ENCODE results near the gene POU1F1. TPM values are rescaled to one million over a fixed set of nuclear protein-coding genes. Genes with fewer than 3 reads are reported as not detected.

POU1F1 gene, protein sequence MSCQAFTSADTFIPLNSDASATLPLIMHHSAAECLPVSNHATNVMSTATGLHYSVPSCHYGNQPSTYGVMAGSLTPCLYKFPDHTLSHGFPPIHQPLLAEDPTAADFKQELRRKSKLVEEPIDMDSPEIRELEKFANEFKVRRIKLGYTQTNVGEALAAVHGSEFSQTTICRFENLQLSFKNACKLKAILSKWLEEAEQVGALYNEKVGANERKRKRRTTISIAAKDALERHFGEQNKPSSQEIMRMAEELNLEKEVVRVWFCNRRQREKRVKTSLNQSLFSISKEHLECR
- not detected for total RNA-seq

DNA sequence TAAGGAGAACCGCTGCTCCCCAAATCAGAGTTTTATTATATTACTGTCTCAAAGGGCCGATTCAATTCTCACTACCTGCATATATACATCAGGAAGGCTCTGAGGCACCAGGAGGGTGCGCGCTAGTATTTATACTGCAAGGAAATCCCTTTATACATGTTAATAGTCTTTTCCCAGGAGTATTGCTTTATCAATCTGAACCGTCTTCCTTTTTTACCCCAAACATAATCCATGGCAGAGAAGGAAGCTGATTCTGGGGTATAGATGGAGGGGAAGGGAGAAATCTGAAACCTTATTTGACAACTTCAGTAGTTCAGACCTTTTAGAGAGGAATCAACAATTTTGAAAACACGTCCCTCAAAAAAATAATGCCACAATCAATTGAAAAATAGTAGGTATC lies at the start of gene POU1F1:
POU1F1 (minus strand) TSS at position 101 of the 400 bp plus-strand sequence. CDS start 122 bp downstream, outside the sequence.
- Histone ChIP-seq H3K27me3 (ENCODE audit: control insufficient read depth in 3 of 3, insufficient read depth in 3 of 3, low read length in 3 of 3) (no peaks in the 10 kb centered on the region), H3K4me1 (ENCODE audit: control insufficient read depth in 3 of 3, insufficient read depth in 3 of 3, low read length in 3 of 3) (no peaks in the 10 kb centered on the region), H3K9ac (ENCODE audit: low read depth in 1 of 3, low read length in 3 of 3) (no peak within 1 kb of the TSS), H3K36me3 (ENCODE audit: control insufficient read depth in 3 of 3, insufficient read depth in 3 of 3, low read length in 3 of 3) (no peaks in the 10 kb centered on the region), H3K9me3 (ENCODE audit: control insufficient read depth in 3 of 3, low read length in 3 of 3) (no peaks in the 10 kb centered on the region), H3K4me3 (ENCODE audit: low read length in 3 of 3) (no peak within 1 kb of the TSS), H3K27ac (ENCODE audit: low read depth, low read length) (no peak within 1 kb of the TSS)

DNA sequence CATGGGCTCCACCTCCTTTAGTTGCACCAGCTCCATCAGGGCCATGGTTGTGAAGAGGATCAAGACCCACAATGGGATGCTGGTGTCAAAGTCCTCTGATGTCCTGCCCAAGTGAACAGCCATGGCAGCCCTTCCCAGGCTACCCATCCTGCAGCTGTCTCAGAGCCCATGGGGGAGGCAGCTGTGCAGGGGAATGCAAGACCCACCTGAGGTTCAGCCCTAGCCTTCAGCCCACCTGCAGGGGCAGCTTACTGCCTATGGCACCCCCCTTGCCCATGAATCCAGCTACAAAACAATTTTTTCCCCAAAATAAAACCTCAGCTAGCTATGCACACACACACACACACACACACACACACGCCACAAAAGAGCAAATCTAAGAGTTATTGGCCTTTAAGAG lies 48.2 kb upstream of the POU1F1 start:
- Histone ChIP-seq H3K4me1 (ENCODE audit: control insufficient read depth in 3 of 3, insufficient read depth in 3 of 3, low read length in 3 of 3) (no peaks in the 10 kb centered on the region), H3K4me3 (ENCODE audit: low read length in 3 of 3) (no peak overlapping the region), H3K9me3 (ENCODE audit: control insufficient read depth in 3 of 3, low read length in 3 of 3) (no peaks in the 10 kb centered on the region), H3K36me3 (ENCODE audit: control insufficient read depth in 3 of 3, insufficient read depth in 3 of 3, low read length in 3 of 3) (no peaks in the 10 kb centered on the region), H3K9ac (ENCODE audit: low read depth in 1 of 3, low read length in 3 of 3) (no peak overlapping the region), H3K27ac (ENCODE audit: low read depth, low read length) (no peak overlapping the region), H3K27me3 (ENCODE audit: control insufficient read depth in 3 of 3, insufficient read depth in 3 of 3, low read length in 3 of 3) (peaks cover 0 to 6% (median 5%) of the 10 kb centered on the region in 3 donors)

DNA sequence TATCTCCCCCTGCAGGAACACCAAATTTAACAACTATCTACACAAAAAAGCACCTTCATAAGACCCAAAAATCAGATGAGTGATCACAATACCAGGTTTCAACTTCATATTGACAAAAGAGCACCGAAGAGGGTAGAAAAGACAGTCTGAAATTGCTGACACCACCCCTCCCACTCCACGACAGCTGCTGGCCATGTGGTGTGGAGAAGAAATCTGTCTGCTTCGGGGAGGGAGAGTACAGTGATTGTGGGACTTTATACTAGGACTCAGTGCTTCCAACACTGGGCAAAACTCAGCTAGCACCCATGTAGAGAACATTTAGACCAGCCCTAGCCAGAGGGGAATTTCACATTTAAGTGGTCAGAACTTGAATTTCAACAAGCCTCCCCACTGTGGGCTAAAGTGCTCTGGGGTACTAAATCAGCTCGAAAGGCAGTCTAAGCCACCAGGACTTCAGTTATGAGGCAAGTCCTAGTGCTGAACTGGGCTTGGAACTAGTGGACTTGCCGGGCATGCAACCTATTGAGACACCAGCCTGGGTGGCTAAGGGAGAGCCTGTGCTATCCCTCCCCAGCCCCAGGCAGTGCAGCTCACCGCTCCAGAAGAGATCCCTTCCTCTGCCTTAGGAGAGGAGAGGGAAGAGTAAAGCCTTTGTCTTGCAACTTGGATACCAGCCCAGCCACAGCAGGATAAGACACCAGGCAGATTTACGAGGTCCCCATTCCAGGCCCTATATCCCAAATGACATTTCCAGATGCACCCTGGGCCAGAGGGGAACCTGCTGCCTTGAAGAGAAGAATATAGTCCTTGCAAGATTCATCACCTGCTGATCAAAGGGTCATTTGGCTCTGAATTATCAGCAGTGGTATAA lies 44.6 kb upstream of the POU1F1 start:
- H3K4me1 ChIP-seq (ENCODE audit: control insufficient read depth in 3 of 3, insufficient read depth in 3 of 3, low read length in 3 of 3) = no peaks in the 10 kb centered on the region
- H3K9me3 ChIP-seq (ENCODE audit: control insufficient read depth in 3 of 3, low read length in 3 of 3) = no peaks in the 10 kb centered on the region
- peaks cover 0 to 6% (median 5%) of the 10 kb centered on the region in 3 donors for H3K27me3 ChIP-seq (ENCODE audit: control insufficient read depth in 3 of 3, insufficient read depth in 3 of 3, low read length in 3 of 3)
- no peaks in the 10 kb centered on the region for H3K36me3 ChIP-seq (ENCODE audit: control insufficient read depth in 3 of 3, insufficient read depth in 3 of 3, low read length in 3 of 3)
- no peak overlapping the region for H3K27ac ChIP-seq (ENCODE audit: low read depth, low read length)
- H3K9ac ChIP-seq (ENCODE audit: low read depth in 1 of 3, low read length in 3 of 3) = no peak overlapping the region
- H3K4me3 ChIP-seq (ENCODE audit: low read length in 3 of 3) = no peak overlapping the region

DNA sequence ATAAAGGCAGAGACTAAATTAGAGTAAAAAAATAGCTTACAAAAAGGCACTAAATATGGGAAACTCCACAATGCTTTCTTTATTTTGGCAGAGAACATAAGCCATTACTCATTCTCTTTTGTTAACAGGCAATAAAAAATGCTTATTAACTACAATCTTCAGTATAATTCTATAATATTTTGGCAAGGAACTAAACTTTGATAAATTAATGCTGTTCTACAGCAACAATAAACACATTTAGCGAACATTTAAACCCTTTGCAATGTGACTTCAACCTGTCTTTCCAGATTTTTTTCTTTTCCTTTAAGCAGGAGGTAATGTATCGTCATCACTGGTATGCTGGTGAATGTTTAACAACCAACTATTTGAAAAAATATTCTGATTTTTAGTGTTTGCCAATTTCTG lies 42.2 kb upstream of the POU1F1 start:
- Histone ChIP-seq H3K4me1 (ENCODE audit: control insufficient read depth in 3 of 3, insufficient read depth in 3 of 3, low read length in 3 of 3) (no peaks in the 10 kb centered on the region), H3K9ac (ENCODE audit: low read depth in 1 of 3, low read length in 3 of 3) (no peak overlapping the region), H3K9me3 (ENCODE audit: control insufficient read depth in 3 of 3, low read length in 3 of 3) (no peaks in the 10 kb centered on the region), H3K36me3 (ENCODE audit: control insufficient read depth in 3 of 3, insufficient read depth in 3 of 3, low read length in 3 of 3) (no peaks in the 10 kb centered on the region), H3K4me3 (ENCODE audit: low read length in 3 of 3) (no peak overlapping the region), H3K27me3 (ENCODE audit: control insufficient read depth in 3 of 3, insufficient read depth in 3 of 3, low read length in 3 of 3) (peaks cover 0 to 6% (median 3%) of the 10 kb centered on the region in 3 donors), H3K27ac (ENCODE audit: low read depth, low read length) (no peak overlapping the region)

DNA sequence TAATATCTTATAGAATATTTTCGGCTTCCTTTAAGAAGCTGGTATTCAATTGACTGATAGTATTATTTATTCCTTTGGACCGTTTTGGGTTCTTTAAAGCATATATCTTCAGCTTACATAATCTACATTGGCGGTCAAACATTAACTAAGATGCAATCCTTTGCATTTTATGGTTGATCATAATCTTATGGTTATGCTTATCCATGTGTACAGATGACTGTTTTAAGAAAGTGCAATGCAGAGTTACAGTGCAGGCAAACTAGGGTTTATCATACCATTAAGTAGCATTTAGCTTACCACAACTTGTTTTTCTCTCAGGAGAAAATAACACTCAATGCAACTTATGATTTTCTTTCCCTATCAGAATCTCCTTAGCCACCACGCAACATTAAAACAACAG lies 41.4 kb upstream of the POU1F1 start:
- Histone ChIP-seq H3K4me1 (ENCODE audit: control insufficient read depth in 3 of 3, insufficient read depth in 3 of 3, low read length in 3 of 3) (no peaks in the 10 kb centered on the region), H3K36me3 (ENCODE audit: control insufficient read depth in 3 of 3, insufficient read depth in 3 of 3, low read length in 3 of 3) (no peaks in the 10 kb centered on the region), H3K27me3 (ENCODE audit: control insufficient read depth in 3 of 3, insufficient read depth in 3 of 3, low read length in 3 of 3) (peaks cover 0 to 6% (median 3%) of the 10 kb centered on the region in 3 donors), H3K9ac (ENCODE audit: low read depth in 1 of 3, low read length in 3 of 3) (no peak overlapping the region), H3K4me3 (ENCODE audit: low read length in 3 of 3) (no peak overlapping the region), H3K9me3 (ENCODE audit: control insufficient read depth in 3 of 3, low read length in 3 of 3) (no peaks in the 10 kb centered on the region), H3K27ac (ENCODE audit: low read depth, low read length) (no peak overlapping the region)

DNA sequence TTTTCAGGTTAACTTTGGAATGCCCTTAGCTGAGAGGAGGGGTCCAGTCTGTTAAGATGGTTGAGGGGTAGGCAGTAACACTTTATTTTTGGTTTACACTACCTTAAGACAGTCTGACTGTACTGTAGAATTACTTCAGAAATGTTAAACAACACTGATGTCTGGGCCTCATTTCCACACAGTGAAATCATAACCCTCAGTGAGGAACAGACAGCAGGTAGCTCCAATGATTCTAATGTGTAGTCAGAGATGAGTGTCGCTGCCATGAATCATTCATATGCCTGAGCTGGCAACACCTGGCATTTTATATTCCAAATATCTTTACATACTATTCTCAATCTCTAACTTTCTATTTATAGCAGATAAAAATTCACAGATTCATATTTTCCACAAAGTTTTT lies 37.3 kb upstream of the POU1F1 start:
- Histone ChIP-seq H3K9ac (ENCODE audit: low read depth in 1 of 3, low read length in 3 of 3) (no peak overlapping the region), H3K27me3 (ENCODE audit: control insufficient read depth in 3 of 3, insufficient read depth in 3 of 3, low read length in 3 of 3) (no peaks in the 10 kb centered on the region), H3K36me3 (ENCODE audit: control insufficient read depth in 3 of 3, insufficient read depth in 3 of 3, low read length in 3 of 3) (no peaks in the 10 kb centered on the region), H3K4me3 (ENCODE audit: low read length in 3 of 3) (no peak overlapping the region), H3K27ac (ENCODE audit: low read depth, low read length) (no peak overlapping the region), H3K4me1 (ENCODE audit: control insufficient read depth in 3 of 3, insufficient read depth in 3 of 3, low read length in 3 of 3) (no peaks in the 10 kb centered on the region), H3K9me3 (ENCODE audit: control insufficient read depth in 3 of 3, low read length in 3 of 3) (no peaks in the 10 kb centered on the region)

DNA sequence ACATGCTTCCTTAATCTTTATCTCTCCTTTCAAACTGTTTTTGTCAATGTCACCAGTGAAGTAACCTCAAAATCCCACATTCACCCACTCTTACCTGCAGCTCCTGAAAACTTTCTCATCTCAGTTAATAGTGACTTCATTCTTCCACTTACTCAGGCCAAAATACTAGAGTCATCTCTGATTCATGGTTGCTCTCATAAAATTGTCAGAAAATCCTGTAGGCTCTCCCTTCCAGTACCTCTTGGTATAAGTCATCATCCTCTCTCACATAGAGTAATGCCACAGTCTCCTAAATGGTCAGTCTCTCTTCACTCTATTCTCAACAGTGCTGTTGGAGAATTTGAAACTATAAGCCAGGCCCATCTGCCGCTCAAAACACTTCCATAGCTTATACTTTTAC lies 34.9 kb upstream of the POU1F1 start:
- H3K4me3 ChIP-seq (ENCODE audit: low read length in 3 of 3) = no peak overlapping the region
- H3K9me3 ChIP-seq (ENCODE audit: control insufficient read depth in 3 of 3, low read length in 3 of 3) = no peaks in the 10 kb centered on the region
- H3K36me3 ChIP-seq (ENCODE audit: control insufficient read depth in 3 of 3, insufficient read depth in 3 of 3, low read length in 3 of 3) = no peaks in the 10 kb centered on the region
- H3K27me3 ChIP-seq (ENCODE audit: control insufficient read depth in 3 of 3, insufficient read depth in 3 of 3, low read length in 3 of 3) = no peaks in the 10 kb centered on the region
- no peaks in the 10 kb centered on the region for H3K4me1 ChIP-seq (ENCODE audit: control insufficient read depth in 3 of 3, insufficient read depth in 3 of 3, low read length in 3 of 3)
- H3K9ac ChIP-seq (ENCODE audit: low read depth in 1 of 3, low read length in 3 of 3) = no peak overlapping the region
- no peak overlapping the region for H3K27ac ChIP-seq (ENCODE audit: low read depth, low read length)

DNA sequence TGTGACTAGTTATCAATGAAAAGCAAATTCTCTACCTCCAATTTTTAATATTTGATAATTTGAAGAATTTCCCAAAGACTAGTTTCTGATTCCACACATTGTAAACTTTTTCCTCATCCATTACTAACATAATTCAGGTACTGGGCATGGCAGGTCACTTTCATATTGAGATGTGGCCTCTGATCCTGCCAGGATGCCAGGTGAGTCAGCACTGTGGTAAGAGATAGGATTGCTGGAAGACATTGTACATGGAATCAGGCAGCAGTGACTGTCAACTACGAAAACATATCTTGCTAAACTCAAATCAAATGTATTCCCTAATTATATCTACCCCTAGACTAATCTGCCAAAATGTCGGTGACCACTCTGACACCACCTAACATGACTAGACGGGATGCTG lies 33.2 kb upstream of the POU1F1 start:
- H3K9ac ChIP-seq (ENCODE audit: low read depth in 1 of 3, low read length in 3 of 3) = no peak overlapping the region
- H3K27ac ChIP-seq (ENCODE audit: low read depth, low read length) = no peak overlapping the region
- H3K4me1 ChIP-seq (ENCODE audit: control insufficient read depth in 3 of 3, insufficient read depth in 3 of 3, low read length in 3 of 3) = no peaks in the 10 kb centered on the region
- H3K36me3 ChIP-seq (ENCODE audit: control insufficient read depth in 3 of 3, insufficient read depth in 3 of 3, low read length in 3 of 3) = no peaks in the 10 kb centered on the region
- H3K9me3 ChIP-seq (ENCODE audit: control insufficient read depth in 3 of 3, low read length in 3 of 3) = no peaks in the 10 kb centered on the region
- H3K4me3 ChIP-seq (ENCODE audit: low read length in 3 of 3) = no peak overlapping the region
- no peaks in the 10 kb centered on the region for H3K27me3 ChIP-seq (ENCODE audit: control insufficient read depth in 3 of 3, insufficient read depth in 3 of 3, low read length in 3 of 3)

DNA sequence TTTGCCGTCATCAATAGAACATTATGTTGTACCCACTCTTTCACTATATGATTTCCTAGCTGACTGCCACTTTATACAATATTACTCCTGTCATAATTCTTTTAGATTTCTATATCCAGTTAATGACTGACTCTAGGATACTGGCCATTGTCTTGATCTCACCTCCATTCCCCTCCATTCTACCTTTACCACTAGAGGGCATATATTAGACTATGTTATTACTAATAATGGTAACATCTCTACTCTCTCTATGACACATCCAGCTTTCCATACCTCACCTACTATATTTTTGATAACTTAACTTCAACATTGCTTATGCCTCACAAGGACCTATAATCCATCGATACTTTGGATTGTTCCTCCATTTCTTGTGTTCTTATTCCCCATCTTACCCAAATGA lies 31.4 kb upstream of the POU1F1 start:
- Histone ChIP-seq H3K9me3 (ENCODE audit: control insufficient read depth in 3 of 3, low read length in 3 of 3) (no peaks in the 10 kb centered on the region), H3K4me3 (ENCODE audit: low read length in 3 of 3) (no peak overlapping the region), H3K36me3 (ENCODE audit: control insufficient read depth in 3 of 3, insufficient read depth in 3 of 3, low read length in 3 of 3) (no peaks in the 10 kb centered on the region), H3K4me1 (ENCODE audit: control insufficient read depth in 3 of 3, insufficient read depth in 3 of 3, low read length in 3 of 3) (no peaks in the 10 kb centered on the region), H3K9ac (ENCODE audit: low read depth in 1 of 3, low read length in 3 of 3) (no peak overlapping the region), H3K27me3 (ENCODE audit: control insufficient read depth in 3 of 3, insufficient read depth in 3 of 3, low read length in 3 of 3) (no peaks in the 10 kb centered on the region), H3K27ac (ENCODE audit: low read depth, low read length) (no peak overlapping the region)

DNA sequence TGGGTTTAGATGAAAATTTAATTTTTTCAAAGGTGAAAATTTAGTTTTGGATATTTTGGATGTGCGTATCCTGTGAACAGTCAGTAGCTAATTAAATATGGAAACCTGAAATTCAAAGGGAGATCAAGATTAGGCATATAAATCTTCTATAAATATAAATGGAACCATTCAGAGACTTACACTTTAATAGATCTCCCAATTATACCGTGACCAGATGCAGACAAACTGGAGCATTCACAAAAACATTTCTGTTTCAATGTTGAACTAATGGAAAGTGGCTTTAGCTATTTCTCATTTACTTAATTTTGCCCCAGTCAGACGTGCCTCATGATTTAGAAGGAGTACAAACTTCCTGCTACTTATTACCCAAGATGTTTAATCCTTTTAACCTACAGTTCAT lies 29.1 kb upstream of the POU1F1 start:
- Histone ChIP-seq H3K4me1 (ENCODE audit: control insufficient read depth in 3 of 3, insufficient read depth in 3 of 3, low read length in 3 of 3) (no peaks in the 10 kb centered on the region), H3K9me3 (ENCODE audit: control insufficient read depth in 3 of 3, low read length in 3 of 3) (no peaks in the 10 kb centered on the region), H3K4me3 (ENCODE audit: low read length in 3 of 3) (no peak overlapping the region), H3K36me3 (ENCODE audit: control insufficient read depth in 3 of 3, insufficient read depth in 3 of 3, low read length in 3 of 3) (no peaks in the 10 kb centered on the region), H3K9ac (ENCODE audit: low read depth in 1 of 3, low read length in 3 of 3) (no peak overlapping the region), H3K27me3 (ENCODE audit: control insufficient read depth in 3 of 3, insufficient read depth in 3 of 3, low read length in 3 of 3) (no peaks in the 10 kb centered on the region), H3K27ac (ENCODE audit: low read depth, low read length) (no peak overlapping the region)

Measured in skeletal muscle tissue (tissue), 4 donors.